CD4-positive, CD25-positive, alpha-beta regulatory T cell (primary cell): Measurements from ENCODE around the gene BLM. TPM values are rescaled to one million over a fixed set of nuclear protein-coding genes. Genes with fewer than 3 reads are reported as not detected.
"Not testable (repeated sequence)": the region's sequence is repeated elsewhere in the genome, so short reads cannot be mapped to it uniquely, and the experiment has no call there.

Experiments
- ATAC-seq, 2 donors: fragments of 150-1000 bp; cut with Tn5 transposase; one replicate each; pipeline ENCODE4 v1.10.0; 2021; ENCODE audit warnings: low read depth in 2 of 2, moderate number of reproducible peaks in 2 of 2, moderate library complexity in 1 of 2
- DNase-seq, 3 donors: peaks; one replicate each; pipeline versions ENCODE4 v3.0.0 to v3.0.0-alpha.2; 2012 to 2022; ENCODE audit warnings: mixed read lengths in 1 of 3
- H3K27ac ChIP-seq: one replicate; pipeline ENCODE4 v1.7.0; 2013; ENCODE audit warnings: mild to moderate bottlenecking, low read length; ENCODE audit not compliant: insufficient read depth, poor library complexity, severe bottlenecking
- H3K27me3 ChIP-seq: one replicate; pipeline ENCODE4 v1.7.0; 2013; ENCODE audit warnings: low read length; ENCODE audit not compliant: control insufficient read depth, insufficient read depth
- H3K36me3 ChIP-seq: one replicate; pipeline ENCODE4 v1.7.0; 2013; ENCODE audit warnings: mild to moderate bottlenecking, low read length, moderate library complexity; ENCODE audit not compliant: control insufficient read depth, insufficient read depth
- H3K4me1 ChIP-seq: 2 replicates; pipeline ENCODE4 v1.7.0; 2013; ENCODE audit warnings: mild to moderate bottlenecking, low read length; ENCODE audit not compliant: insufficient read depth, control insufficient read depth, poor library complexity, severe bottlenecking
- H3K4me3 ChIP-seq: one replicate; pipeline ENCODE4 v1.7.0; 2013; ENCODE audit warnings: low read depth, mild to moderate bottlenecking, low read length, moderate library complexity
- H3K9me3 ChIP-seq, 2 experiments: 1 replicate in 1 of 2; 2 replicates in 1 of 2; pipeline ENCODE4 v1.7.0; 2013; ENCODE audit warnings: low read length in 2 of 2, mild to moderate bottlenecking in 1 of 2, moderate library complexity in 1 of 2; ENCODE audit not compliant: control insufficient read depth in 2 of 2
- H3K27ac Mint-ChIP-seq, 3 donors: one replicate each; pipeline ENCODE4 v1.8.0; 2020 to 2022; ENCODE audit warnings: mild to moderate bottlenecking in 3 of 3, mixed read lengths in 3 of 3, moderate library complexity in 2 of 3
- H3K27me3 Mint-ChIP-seq: one replicate; pipeline ENCODE4 v1.8.0; 2022; ENCODE audit warnings: mild to moderate bottlenecking, mixed read lengths
- H3K36me3 Mint-ChIP-seq: one replicate; pipeline ENCODE4 v1.8.0; 2020; ENCODE audit warnings: mixed read lengths
- H3K4me1 Mint-ChIP-seq, 4 donors: one replicate each; pipeline ENCODE4 v1.8.0; 2020 to 2022; ENCODE audit warnings: mixed read lengths in 4 of 4, mild to moderate bottlenecking in 1 of 4
- H3K4me3 Mint-ChIP-seq, 4 donors: one replicate each; pipeline ENCODE4 v1.8.0; 2020 to 2022; ENCODE audit warnings: mild to moderate bottlenecking in 4 of 4, mixed read lengths in 4 of 4, moderate library complexity in 3 of 4
- H3K9me3 Mint-ChIP-seq, 7 donors: one replicate each; pipeline ENCODE4 v1.8.0; 2020 to 2022; ENCODE audit warnings: mixed read lengths in 7 of 7, mild to moderate bottlenecking in 3 of 7, moderate library complexity in 2 of 7
- polyA plus RNA-seq, 4 donors: library from polyadenylated mRNA; unstranded; fragments of 300-500 nt; fragmentation: Illumina TruSeq; gene quantifications; one replicate each; pipeline ENCODE4 v1.2.3, GENCODE V29; 2021
- total RNA-seq: library from RNA; stranded (reverse); gene quantifications from one replicate; pipeline ENCODE4 v1.2.3, GENCODE V29; 2022

The BLM gene
- total and polyA plus RNA-seq, 5 donors from 2014 or later, result 6.3 to 12.0 (median 7.0) TPM

GRCh38 chr15:90845201-90845949 lies 128.2 kb downstream of the BLM start:
- Mint-ChIP-seq H3K9me3 (no peaks in the 10 kb centered on the region), H3K27me3 (peaks cover 16% of the 10 kb centered on the region), H3K4me1 (no peaks in the 10 kb centered on the region), H3K36me3 (no peaks in the 10 kb centered on the region), H3K27ac (peak overlapping the region in 1 of 3 donors; percentile 20), H3K4me3 (no peak overlapping the region)
- Histone ChIP-seq H3K36me3 (no peaks in the 10 kb centered on the region), H3K9me3 (no peaks in the 10 kb centered on the region), H3K4me1 (no peaks in the 10 kb centered on the region), H3K27ac (no peak overlapping the region), H3K27me3 (no peaks in the 10 kb centered on the region), H3K4me3 (no peak overlapping the region)
- DNase-seq (peak in 1 of 3 donors; percentile 36), ATAC-seq (peak; percentile 62 to 72)

GRCh38 chr15:90849424-90849823 lies 132.3 kb downstream of the BLM start:
- not testable (repeated sequence) for H3K9me3 Mint-ChIP-seq, H3K4me3 Mint-ChIP-seq, H3K36me3 ChIP-seq, H3K27ac Mint-ChIP-seq, H3K4me3 ChIP-seq, H3K27ac ChIP-seq, DNase-seq, ATAC-seq, H3K9me3 ChIP-seq, H3K36me3 Mint-ChIP-seq, H3K27me3 ChIP-seq
- peaks cover 15% of the 10 kb centered on the region for H3K4me1 ChIP-seq
- Mint-ChIP-seq H3K27me3 (peaks cover 18% of the 10 kb centered on the region), H3K4me1 (peaks cover 2 to 31% (median 16%) of the 10 kb centered on the region in 4 donors)

GRCh38 chr15:90851114-90851513 lies 134.0 kb downstream of the BLM start:
- Histone ChIP-seq H3K36me3 (no peaks in the 10 kb centered on the region), H3K27me3 (no peaks in the 10 kb centered on the region), H3K4me3 (no peak overlapping the region), H3K4me1 (peaks cover 17% of the 10 kb centered on the region), H3K9me3 (no peaks in the 10 kb centered on the region), H3K27ac (no peak overlapping the region)
- Mint-ChIP-seq H3K27me3 (peaks cover 18% of the 10 kb centered on the region), H3K4me1 (peaks cover 3 to 43% (median 23%) of the 10 kb centered on the region in 4 donors), H3K9me3 (no peaks in the 10 kb centered on the region), H3K27ac (peak overlapping the region in 1 of 3 donors; percentile 11), H3K36me3 (no peaks in the 10 kb centered on the region), H3K4me3 (peak overlapping the region in 1 of 4 donors; percentile 70)
- DNase-seq (peak in 1 of 3 donors; percentile 34), ATAC-seq (peak; percentile 17 to 30)

- ATAC-seq (no peak), DNase-seq (peak in 1 of 3 donors; percentile 54)
- Histone ChIP-seq H3K27ac (no peak overlapping the region), H3K4me3 (no peak overlapping the region), H3K36me3 (no peaks in the 10 kb centered on the region), H3K9me3 (no peaks in the 10 kb centered on the region), H3K27me3 (no peaks in the 10 kb centered on the region), H3K4me1 (peaks cover 26% of the 10 kb centered on the region)
- Mint-ChIP-seq H3K27me3 (peaks cover 18% of the 10 kb centered on the region), H3K27ac (peak overlapping the region in 2 of 3 donors; percentile 11 to 41), H3K9me3 (no peaks in the 10 kb centered on the region), H3K36me3 (no peaks in the 10 kb centered on the region), H3K4me3 (peak overlapping the region in 1 of 4 donors; percentile 20), H3K4me1 (peaks cover 3 to 52% (median 30%) of the 10 kb centered on the region in 4 donors)
Observed at GRCh38 chr15:90851940-90852339, 134.8 kb downstream of the BLM start.

- H3K27ac ChIP-seq, result no peak overlapping the region
- peaks cover 3 to 60% (median 37%) of the 10 kb centered on the region in 4 donors for H3K4me1 Mint-ChIP-seq
- no peak for ATAC-seq
- no peak overlapping the region for H3K4me3 ChIP-seq
- H3K27me3 ChIP-seq, result no peaks in the 10 kb centered on the region
- peak overlapping the region in 2 of 3 donors; percentile 29 to 36 for H3K27ac Mint-ChIP-seq
- no peaks in the 10 kb centered on the region for H3K9me3 ChIP-seq
- peaks cover 6% of the 10 kb centered on the region for H3K27me3 Mint-ChIP-seq
- no peak for DNase-seq
- H3K4me3 Mint-ChIP-seq, result no peak overlapping the region
- peaks cover 33% of the 10 kb centered on the region for H3K4me1 ChIP-seq
- no peaks in the 10 kb centered on the region for H3K9me3 Mint-ChIP-seq
- H3K36me3 ChIP-seq, result no peaks in the 10 kb centered on the region
- H3K36me3 Mint-ChIP-seq, result peaks cover 3% of the 10 kb centered on the region
Observed at GRCh38 chr15:90855139-90855538, 138.0 kb downstream of the BLM start.

GRCh38 chr15:90857337-90857736 lies 140.2 kb downstream of the BLM start:
- Mint-ChIP-seq H3K27ac (peak overlapping the region in 1 of 3 donors; percentile 26), H3K4me3 (no peak overlapping the region), H3K9me3 (no peaks in the 10 kb centered on the region), H3K27me3 (no peaks in the 10 kb centered on the region), H3K36me3 (peaks cover 3% of the 10 kb centered on the region), H3K4me1 (peaks cover 0 to 44% (median 29%) of the 10 kb centered on the region in 4 donors)
- Histone ChIP-seq H3K9me3 (no peaks in the 10 kb centered on the region), H3K4me1 (peaks cover 28% of the 10 kb centered on the region), H3K27ac (no peak overlapping the region), H3K27me3 (no peaks in the 10 kb centered on the region), H3K36me3 (no peaks in the 10 kb centered on the region), H3K4me3 (no peak overlapping the region)
- no peak for ATAC-seq
- DNase-seq, result no peak

- DNase-seq (no peak), ATAC-seq (no peak)
- H3K9me3 Mint-ChIP-seq, result no peaks in the 10 kb centered on the region
- H3K4me3 Mint-ChIP-seq, result no peak overlapping the region
- Histone ChIP-seq H3K27me3 (no peaks in the 10 kb centered on the region), H3K4me3 (no peak overlapping the region), H3K9me3 (no peaks in the 10 kb centered on the region), H3K27ac (no peak overlapping the region), H3K4me1 (peaks cover 22% of the 10 kb centered on the region), H3K36me3 (no peaks in the 10 kb centered on the region)
- H3K27me3 Mint-ChIP-seq, result no peaks in the 10 kb centered on the region
- H3K36me3 Mint-ChIP-seq, result peaks cover 3% of the 10 kb centered on the region
- H3K4me1 Mint-ChIP-seq, result peaks cover 0 to 38% (median 25%) of the 10 kb centered on the region in 4 donors
- H3K27ac Mint-ChIP-seq, result peak overlapping the region; percentile 26 to 61 (median 59)
Observed at GRCh38 chr15:90857883-90858443, 140.8 kb downstream of the BLM start.
